H9 (cell line): ENCODE measurements around the gene ZNF205. TPM values are rescaled to one million over a fixed set of nuclear protein-coding genes. Genes with fewer than 3 reads are reported as not detected.
A peak's percentile ranks its signal among the peaks of the same experiment; 100 is the strongest.

Source experiments
- DNase-seq: peaks from one replicate; pipeline ENCODE4 v3.0.0-alpha.2; 2017
- H2AFZ ChIP-seq: one replicate; pipeline ENCODE4 v1.6.1; 2013; ENCODE audit warnings: mild to moderate bottlenecking, low read length, control low read depth, moderate library complexity
- H2AK5ac ChIP-seq: 2 replicates; pipeline ENCODE4 v1.6.1; 2013; ENCODE audit warnings: low read length, control low read depth, mixed read lengths; ENCODE audit not compliant: insufficient read length
- H2BK120ac ChIP-seq: one replicate; pipeline ENCODE4 v1.6.1; 2013; ENCODE audit warnings: low read depth, mild to moderate bottlenecking, low read length, control low read depth, inconsistent platforms; ENCODE audit not compliant: poor library complexity, severe bottlenecking
- H2BK12ac ChIP-seq: 2 replicates; pipeline ENCODE4 v1.6.1; 2013; ENCODE audit warnings: low read length, control low read depth, mixed read lengths, low read depth; ENCODE audit not compliant: insufficient read length
- H2BK15ac ChIP-seq: 2 replicates; pipeline ENCODE4 v1.6.1; 2013; ENCODE audit warnings: low read depth, low read length, control low read depth
- H2BK20ac ChIP-seq: one replicate; pipeline ENCODE4 v1.6.1; 2013; ENCODE audit warnings: low read depth, mild to moderate bottlenecking, low read length, control low read depth, inconsistent platforms; ENCODE audit not compliant: poor library complexity, severe bottlenecking
- H2BK5ac ChIP-seq: 2 replicates; pipeline ENCODE4 v1.6.1; 2013; ENCODE audit warnings: low read length, control low read depth, mixed read lengths; ENCODE audit not compliant: insufficient read length
- H3K14ac ChIP-seq: 2 replicates; pipeline ENCODE4 v1.6.1; 2013; ENCODE audit warnings: low read length, control low read depth; ENCODE audit not compliant: insufficient read depth
- H3K18ac ChIP-seq: 2 replicates; pipeline ENCODE4 v1.6.1; 2013; ENCODE audit warnings: low read depth, mild to moderate bottlenecking, mixed read lengths, low read length, control low read depth; ENCODE audit not compliant: insufficient read length
- H3K23ac ChIP-seq: 2 replicates; pipeline ENCODE4 v1.6.1; 2013; ENCODE audit warnings: low read length, control low read depth, mixed read lengths, low read depth; ENCODE audit not compliant: insufficient read length
- H3K23me2 ChIP-seq: 2 replicates; pipeline ENCODE4 v1.6.1; 2013; ENCODE audit warnings: low read depth, mild to moderate bottlenecking, mixed read lengths, low read length, control low read depth; ENCODE audit not compliant: insufficient read length, poor library complexity, severe bottlenecking
- H3K27ac ChIP-seq: 2 replicates; pipeline ENCODE4 v1.5.1; 2013; ENCODE audit warnings: low read length, control low read depth, mixed read lengths, low read depth; ENCODE audit not compliant: insufficient read length
- H3K27me3 ChIP-seq: 2 replicates; pipeline ENCODE4 v1.6.1; 2013; ENCODE audit warnings: low read length, control low read depth, inconsistent platforms; ENCODE audit not compliant: insufficient read depth
- H3K4ac ChIP-seq: 2 replicates; pipeline ENCODE4 v1.6.1; 2013; ENCODE audit warnings: low read depth, mild to moderate bottlenecking, control low read depth, inconsistent platforms, low read length, moderate library complexity
- H3K4me1 ChIP-seq: 2 replicates; pipeline ENCODE4 v1.6.1; 2013; ENCODE audit warnings: low read length, control low read depth, inconsistent platforms; ENCODE audit not compliant: insufficient read depth
- H3K4me2 ChIP-seq: 2 replicates; pipeline ENCODE4 v1.6.1; 2013; ENCODE audit warnings: low read length, control low read depth, mixed read lengths; ENCODE audit not compliant: insufficient read length, insufficient read depth
- H3K56ac ChIP-seq: 2 replicates; pipeline ENCODE4 v1.6.1; 2013; ENCODE audit warnings: low read depth, mild to moderate bottlenecking, mixed read lengths, low read length, control low read depth; ENCODE audit not compliant: insufficient read length
- H3K79me1 ChIP-seq: 2 replicates; pipeline ENCODE4 v1.6.1; 2013; ENCODE audit warnings: low read depth, mild to moderate bottlenecking, moderate library complexity, low read length, control low read depth, inconsistent platforms; ENCODE audit not compliant: insufficient read depth, poor library complexity, severe bottlenecking
- H3K79me2 ChIP-seq: 2 replicates; pipeline ENCODE4 v1.6.1; 2013; ENCODE audit warnings: low read length, control low read depth, inconsistent platforms; ENCODE audit not compliant: insufficient read depth
- H3K9ac ChIP-seq: 2 replicates; pipeline ENCODE4 v1.6.1; 2013; ENCODE audit warnings: low read length, control low read depth, mixed read lengths; ENCODE audit not compliant: insufficient read length; ENCODE audit errors: extremely low read depth
- H3K9me3 ChIP-seq: one replicate; pipeline ENCODE4 v1.6.1; 2013; ENCODE audit warnings: low read depth, low read length, inconsistent platforms; ENCODE audit not compliant: control insufficient read depth
- H3T11ph ChIP-seq: one replicate; pipeline ENCODE4 v1.6.1; 2013; ENCODE audit warnings: mild to moderate bottlenecking, low read length, control low read depth, inconsistent platforms
- H4K20me1 ChIP-seq: one replicate; pipeline ENCODE4 v1.6.1; 2013; ENCODE audit not compliant: control insufficient read depth, insufficient read length, insufficient read depth
- H4K5ac ChIP-seq: 2 replicates; pipeline ENCODE4 v1.6.1; 2013; ENCODE audit warnings: low read depth, mild to moderate bottlenecking, mixed read lengths, low read length, control low read depth; ENCODE audit not compliant: insufficient read length
- H4K8ac ChIP-seq: replicated peaks from 2 replicates; pipeline ENCODE4 v1.6.1; 2013; ENCODE audit warnings: low read length, control low read depth, mixed read lengths, low read depth; ENCODE audit not compliant: insufficient read length
- H4K91ac ChIP-seq: 2 replicates; pipeline ENCODE4 v1.6.1; 2013; ENCODE audit warnings: low read depth, mild to moderate bottlenecking, moderate library complexity, mixed read lengths, low read length, control low read depth; ENCODE audit not compliant: insufficient read length
- H3K27ac Mint-ChIP-seq, 3 experiments: 2 replicates in 2 of 3; 3 replicates in 1 of 3; pipeline ENCODE4 v1.8.0; 2020 to 2021; ENCODE audit warnings: mixed read lengths in 3 of 3, mild to moderate bottlenecking in 1 of 3, moderate library complexity in 1 of 3
- H3K27me3 Mint-ChIP-seq: 2 replicates; pipeline ENCODE4 v1.8.0; 2021; ENCODE audit warnings: low read depth, mild to moderate bottlenecking, moderate library complexity, mixed read lengths
- H3K36me3 Mint-ChIP-seq, 3 experiments: 2 replicates in 2 of 3; 3 replicates in 1 of 3; pipeline ENCODE4 v1.8.0; 2020 to 2021; ENCODE audit warnings: low read depth in 3 of 3, mixed read lengths in 3 of 3; ENCODE audit not compliant: insufficient read depth in 1 of 3
- H3K4me1 Mint-ChIP-seq, 2 experiments: 2 replicates each; pipeline ENCODE4 v1.8.0; 2020; ENCODE audit warnings: mixed read lengths in 2 of 2
- H3K4me3 Mint-ChIP-seq, 2 experiments: 2 replicates in 1 of 2; 3 replicates in 1 of 2; pipeline ENCODE4 v1.8.0; 2020 to 2021; ENCODE audit warnings: mild to moderate bottlenecking in 2 of 2, mixed read lengths in 2 of 2, moderate library complexity in 1 of 2
- H3K9me3 Mint-ChIP-seq, 2 experiments: 2 replicates in 1 of 2; 3 replicates in 1 of 2; pipeline ENCODE4 v1.8.0; 2020; ENCODE audit warnings: mild to moderate bottlenecking in 2 of 2, mixed read lengths in 2 of 2, moderate library complexity in 1 of 2
- CTCF ChIP-seq: fragments of 200-600 bp; sonication (generic); conservative IDR thresholded peaks from 3 replicates; pipeline ENCODE4 v1.8.0; 2021; ENCODE audit warnings: antibody characterized with exemption, mild to moderate bottlenecking
- WGBS: extraction: QIAGEN DNeasy Blood & Tissue Kit; methylation state at CpG from one replicate; pipeline ENCODE4 v1.1.7; 2013; ENCODE audit warnings: missing lambda C conversion rate, low lambda C conversion rate, mixed read lengths; ENCODE audit not compliant: insufficient read length; ENCODE audit errors: extremely low coverage; 5-methylcytosine and 5-hydroxymethylcytosine counted together
- total RNA-seq: library from RNA; stranded (reverse); gene quantifications from 2 replicates; pipeline ENCODE4 v1.2.1, GENCODE V29; 2021

The ZNF205 gene
- total RNA-seq, 1 experiment from 2014 or later, result 16.8 TPM

DNA sequence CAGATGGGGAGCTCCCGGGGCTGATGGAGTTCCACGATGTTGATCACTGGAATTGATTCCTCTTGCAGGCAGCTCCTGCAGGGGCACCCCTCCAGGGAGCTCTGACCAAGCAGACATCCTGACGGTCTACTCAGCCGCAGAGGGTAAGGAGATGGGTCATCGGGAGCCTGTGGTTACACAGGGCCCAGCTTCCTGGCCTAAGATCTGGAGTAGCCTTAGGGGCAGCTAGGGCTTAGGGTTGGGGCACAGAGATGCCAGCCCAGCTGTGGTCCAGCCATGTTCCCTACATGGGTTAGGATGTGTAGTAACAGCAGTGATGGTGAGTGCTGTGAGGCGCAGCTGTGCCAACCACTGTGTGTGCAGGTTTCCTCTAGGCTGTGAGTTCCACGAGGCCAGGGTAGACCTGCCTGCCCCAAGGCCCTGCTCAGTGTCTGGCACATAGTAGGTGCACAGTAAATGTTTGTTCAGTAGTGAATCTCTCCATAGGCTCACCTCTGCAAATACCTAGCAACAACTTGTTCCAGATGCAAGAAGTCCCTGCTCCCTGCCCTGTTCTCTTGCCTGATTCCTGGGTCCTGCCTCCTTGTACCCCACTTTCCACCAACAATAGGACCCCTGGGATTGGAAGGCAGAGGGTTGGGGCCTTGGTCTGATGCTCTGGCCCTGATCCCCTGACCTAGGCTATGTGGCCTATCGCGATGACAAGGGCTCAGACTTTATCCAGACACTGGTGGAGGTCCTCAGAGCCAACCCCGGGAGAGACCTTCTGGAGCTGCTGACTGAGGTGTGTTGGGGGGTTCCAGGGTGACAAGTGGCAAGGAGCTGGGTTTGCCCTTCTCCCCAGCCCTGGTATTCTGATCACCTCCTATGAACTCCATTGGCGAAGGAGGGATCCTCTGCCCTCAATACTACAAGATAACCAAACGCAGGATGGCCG, 36.1 kb downstream of the ZNF205 start:
- Histone ChIP-seq H3K9me3 (no peaks in the 10 kb centered on the region), H3K4ac (no peak overlapping the region), H3K27ac (no peak overlapping the region), H3K18ac (no peak overlapping the region), H4K5ac (no peak overlapping the region), H3K79me1 (no peaks in the 10 kb centered on the region), H3K23me2 (peaks cover 13% of the 10 kb centered on the region), H2AK5ac (no peak overlapping the region), H2BK5ac (no peak overlapping the region), H3K9ac (no peak overlapping the region), H4K20me1 (no peaks in the 10 kb centered on the region), H3K4me1 (no peaks in the 10 kb centered on the region), H2BK12ac (no peak overlapping the region), H3T11ph (no peak overlapping the region), H2AFZ (no peak overlapping the region), H4K8ac (no peak overlapping the region), H3K14ac (no peak overlapping the region), H2BK120ac (no peak overlapping the region), H3K4me2 (no peak overlapping the region), H2BK15ac (no peak overlapping the region), H4K91ac (no peak overlapping the region), H3K27me3 (no peaks in the 10 kb centered on the region), H3K56ac (no peak overlapping the region), H3K79me2 (no peaks in the 10 kb centered on the region), H2BK20ac (no peak overlapping the region), H3K23ac (no peak overlapping the region)
- TF ChIP-seq CTCF, result no peak
- no peak for DNase-seq
- Mint-ChIP-seq H3K4me1 (peaks cover 7 to 12% of the 10 kb centered on the region in 2 experiments), H3K9me3 (peaks cover 3 to 8% of the 10 kb centered on the region in 2 experiments; a peak in 2 of 5 replicates), H3K27ac (no peak overlapping the region; a peak in 1 of 7 replicates), H3K36me3 (no peaks in the 10 kb centered on the region), H3K27me3 (peaks cover 39% of the 10 kb centered on the region), H3K4me3 (peak overlapping the region; percentile 85 to 90)
- WGBS, result no CpG with 5 or more reads among the region's 13 CpGs
